Activated CD8-positive, alpha-beta memory T cell treated with anti-CD3 and anti-CD28 coated beads for 4 hours (primary cell): ENCODE measurements around the gene TNFRSF1A.

Experiments used
- DNase-seq, 2 donors: peaks; one replicate each; pipeline ENCODE4 v3.0.0-alpha.2; 2020; ENCODE audit warnings: low read depth in 2 of 2

Gene TNFRSF1A

DNA sequence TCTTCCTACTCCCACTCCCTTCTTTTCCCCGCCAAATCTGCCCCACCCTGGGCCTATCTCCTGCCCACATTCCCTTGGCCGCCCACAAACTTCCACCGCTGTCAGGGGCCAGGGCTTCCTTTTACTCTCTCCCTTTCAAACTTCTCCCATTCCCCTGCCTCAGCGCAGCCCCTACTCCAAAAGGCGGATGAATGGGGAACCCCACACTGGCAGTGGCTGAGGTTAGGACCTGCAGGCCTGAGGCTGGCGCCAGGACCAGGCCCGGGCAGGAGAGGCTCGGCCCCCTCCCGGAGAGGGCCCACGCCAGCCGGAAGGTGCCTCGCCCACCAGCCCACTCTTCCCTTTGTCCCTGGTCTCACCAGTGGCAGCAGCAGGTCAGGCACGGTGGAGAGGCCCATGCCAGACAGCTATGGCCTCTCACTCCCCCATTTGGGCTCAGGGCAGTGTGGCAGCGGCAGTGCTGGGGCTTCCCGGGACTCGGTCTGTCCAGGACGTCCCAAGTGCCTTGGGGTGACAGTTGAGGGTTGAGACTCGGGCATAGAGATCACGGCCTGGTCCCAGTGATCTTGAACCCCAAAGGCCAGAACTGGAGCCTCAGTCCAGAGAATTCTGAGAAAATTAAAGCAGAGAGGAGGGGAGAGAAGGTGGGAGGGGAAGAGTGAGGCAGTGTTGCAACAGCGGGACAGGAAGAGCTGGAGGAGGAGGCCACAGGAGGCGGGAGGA, at the start of gene TNFRSF1A:
Gene TNFRSF1A (minus strand): TSS at position 660 of the 723 bp plus-strand sequence. CDS start 262 bp downstream, at position 398.
- DNase-seq = no peak

DNA sequence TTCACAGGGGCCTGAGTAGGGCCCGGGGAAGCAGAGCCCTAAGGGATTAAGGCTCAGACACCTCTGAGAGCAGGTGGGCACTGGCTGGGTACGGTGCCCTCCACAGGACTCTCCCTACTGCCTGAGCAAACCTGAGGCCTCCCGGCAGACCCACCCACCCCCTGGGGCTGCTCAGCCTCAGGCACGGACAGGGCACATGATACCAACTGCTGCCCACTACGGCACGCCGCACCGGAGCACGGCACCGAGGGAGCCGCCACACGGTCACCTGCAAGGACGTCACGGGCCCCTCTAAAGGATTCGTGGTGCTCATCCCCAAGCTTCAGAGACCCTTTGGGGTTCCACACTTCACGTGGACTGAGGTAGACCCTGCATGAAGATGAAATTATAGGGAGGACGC, 49.1 kb upstream of the TNFRSF1A start:
- no peak for DNase-seq

DNA sequence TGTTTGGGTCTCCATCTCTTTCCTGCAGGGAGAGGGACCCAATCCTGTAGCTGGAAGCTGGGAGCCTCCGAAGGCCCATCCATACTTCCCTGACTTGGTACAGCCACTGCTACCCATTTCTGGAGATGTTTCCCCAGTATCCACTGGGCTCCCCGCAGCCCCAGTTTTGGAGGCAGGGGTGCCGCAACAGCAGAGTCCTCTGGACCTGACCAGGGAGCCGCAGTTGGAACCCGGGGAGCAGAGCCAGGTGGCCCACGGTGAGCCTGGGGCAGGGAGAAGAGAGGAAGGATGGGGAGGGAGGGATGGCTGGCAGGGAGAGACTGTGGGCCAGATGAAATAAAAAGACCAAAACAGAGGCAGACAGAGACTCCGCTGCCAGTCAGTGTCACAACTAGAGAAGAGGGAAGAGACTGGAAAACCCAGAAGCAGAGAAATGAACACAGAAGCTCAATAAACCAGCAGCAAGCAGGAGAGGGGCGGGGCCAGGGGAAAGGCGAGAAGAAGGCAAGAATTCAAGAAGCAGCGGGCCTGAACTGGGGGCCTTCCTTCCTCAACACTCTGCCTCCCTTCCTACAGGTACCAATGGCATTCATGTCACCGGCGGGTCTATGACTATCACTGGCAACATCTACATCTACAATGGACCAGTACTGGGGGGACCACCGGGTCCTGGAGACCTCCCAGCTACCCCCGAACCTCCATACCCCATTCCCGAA, 48.4 kb upstream of the TNFRSF1A start:
- DNase-seq = no peak

- DNase-seq = no peak
Measured at GRCh38 chr12:6387541-6387940, 45.7 kb upstream of the TNFRSF1A start.

GRCh38 chr12:6386491-6386890, 44.6 kb upstream of the TNFRSF1A start:
- DNase-seq = no peak

- DNase-seq = no peak
Measured at GRCh38 chr12:6386038-6386437, 44.2 kb upstream of the TNFRSF1A start.

DNA sequence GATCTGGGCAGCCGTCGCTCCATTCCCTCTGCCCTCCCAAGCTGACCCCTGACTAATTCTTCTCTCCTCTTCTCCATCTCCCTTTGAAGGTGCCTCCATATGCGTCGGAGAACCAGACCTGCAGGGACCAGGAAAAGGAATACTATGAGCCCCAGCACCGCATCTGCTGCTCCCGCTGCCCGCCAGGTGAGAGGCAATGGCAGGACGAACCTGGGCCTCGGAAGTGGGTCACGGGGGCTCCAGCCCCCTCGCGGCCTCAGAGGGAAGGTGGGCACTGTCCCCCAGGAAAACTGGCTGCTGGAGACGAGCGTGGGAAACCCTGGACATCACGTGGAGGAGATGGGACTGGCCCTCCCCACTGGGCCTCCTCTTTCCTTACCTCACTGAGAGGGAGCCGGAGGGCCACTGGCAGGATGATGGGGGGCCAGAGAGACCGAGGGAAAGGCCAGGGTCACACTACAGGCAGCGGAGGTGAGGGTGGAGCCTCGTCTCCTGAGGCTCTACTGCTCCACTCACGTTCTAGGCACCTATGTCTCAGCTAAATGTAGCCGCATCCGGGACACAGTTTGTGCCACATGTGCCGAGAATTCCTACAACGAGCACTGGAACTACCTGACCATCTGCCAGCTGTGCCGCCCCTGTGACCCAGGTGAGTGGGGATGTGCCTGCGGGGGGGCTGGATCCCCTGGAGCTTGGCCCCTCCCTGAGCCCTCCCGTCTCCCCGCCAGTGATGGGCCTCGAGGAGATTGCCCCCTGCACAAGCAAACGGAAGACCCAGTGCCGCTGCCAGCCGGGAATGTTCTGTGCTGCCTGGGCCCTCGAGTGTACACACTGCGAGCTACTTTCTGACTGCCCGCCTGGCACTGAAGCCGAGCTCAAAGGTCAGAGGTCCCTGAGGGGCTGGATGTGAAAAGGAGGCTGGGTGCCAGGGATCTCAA, 42.9 kb upstream of the TNFRSF1A start:
- DNase-seq = no peak

- DNase-seq = no peak
Measured at GRCh38 chr12:6383572-6384498, 42.0 kb upstream of the TNFRSF1A start, which contains the start of gene LTBR. Gene LTBR, plus strand, starts transcription at chr12:6384162. Its CDS starts 197 bp downstream, at chr12:6384359.

- no peak for DNase-seq
Measured at GRCh38 chr12:6382982-6383381, 41.1 kb upstream of the TNFRSF1A start.

DNA sequence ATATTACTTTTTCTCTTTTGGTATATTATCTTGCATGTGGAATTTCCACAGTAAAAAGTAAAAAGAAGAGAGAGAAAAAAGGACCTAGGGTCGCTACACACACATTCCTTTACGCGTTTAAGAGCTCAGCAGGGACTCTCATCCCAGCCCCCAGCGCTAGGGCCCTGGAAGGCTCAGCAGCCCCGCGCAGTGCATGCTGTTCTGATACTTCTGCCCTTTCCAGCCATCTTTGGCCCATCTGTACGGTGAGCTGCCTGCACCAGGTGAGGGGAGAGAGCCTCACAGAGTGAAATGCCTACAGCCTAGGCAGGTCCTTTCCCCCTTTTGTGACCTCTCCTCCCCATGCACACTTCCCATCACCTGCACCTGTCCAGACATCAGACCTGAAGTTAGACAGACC, 40.5 kb upstream of the TNFRSF1A start:
- no peak for DNase-seq

GRCh38 chr12:6380141-6381121, 38.6 kb upstream of the TNFRSF1A start:
- DNase-seq = no peak

- DNase-seq = no peak
Measured at GRCh38 chr12:6378709-6379472, 37.0 kb upstream of the TNFRSF1A start.

GRCh38 chr12:6377667-6377994, 35.8 kb upstream of the TNFRSF1A start:
- DNase-seq = no peak

GRCh38 chr12:6376870-6377666, 35.2 kb upstream of the TNFRSF1A start:
- DNase-seq = no peak

DNA sequence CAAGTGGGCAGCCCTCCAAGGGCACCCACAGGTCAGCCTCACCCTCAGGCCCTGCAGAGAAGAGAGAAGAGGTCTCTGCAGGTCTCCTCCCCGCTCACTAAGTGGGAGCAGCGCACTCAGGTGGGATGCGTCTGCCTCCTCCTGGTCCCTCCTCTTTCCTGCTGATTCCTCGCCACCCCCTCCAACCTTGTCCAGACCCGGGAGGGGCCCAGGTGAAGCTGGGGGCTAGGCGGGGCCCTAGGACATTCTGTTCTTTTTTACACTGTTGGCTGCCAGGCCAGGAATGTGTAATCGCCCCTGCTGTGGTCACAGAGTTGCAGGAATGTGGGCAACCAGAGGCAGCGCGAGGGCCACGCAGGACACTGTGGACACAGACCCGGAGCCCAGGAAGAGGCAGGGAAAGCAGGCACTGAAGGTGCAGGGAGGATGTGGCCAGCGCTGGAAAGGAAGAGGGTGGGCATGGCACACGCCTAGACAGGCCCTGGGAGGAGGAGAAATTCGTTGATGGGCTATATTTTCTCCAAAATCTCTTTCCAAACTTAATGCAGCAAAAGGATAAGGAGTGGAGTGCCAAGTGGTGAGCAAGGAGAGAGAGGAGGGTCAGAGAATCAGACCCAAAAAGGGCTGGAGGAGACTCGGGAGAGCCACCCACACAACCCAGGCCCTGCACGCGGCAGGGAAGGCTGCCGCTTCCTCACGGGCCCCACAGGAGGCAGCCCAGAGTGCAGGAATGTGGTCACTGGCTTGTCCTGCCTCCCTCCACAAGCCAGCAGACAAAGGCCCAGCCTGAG, 34.4 kb upstream of the TNFRSF1A start:
- DNase-seq = no peak

- no peak for DNase-seq
Measured at GRCh38 chr12:6375269-6376078, 33.6 kb upstream of the TNFRSF1A start, which contains the start of gene SCNN1A. Gene SCNN1A, minus strand, starts transcription at chr12:6375563. Its CDS starts 780 bp downstream, at chr12:6374783.

DNA sequence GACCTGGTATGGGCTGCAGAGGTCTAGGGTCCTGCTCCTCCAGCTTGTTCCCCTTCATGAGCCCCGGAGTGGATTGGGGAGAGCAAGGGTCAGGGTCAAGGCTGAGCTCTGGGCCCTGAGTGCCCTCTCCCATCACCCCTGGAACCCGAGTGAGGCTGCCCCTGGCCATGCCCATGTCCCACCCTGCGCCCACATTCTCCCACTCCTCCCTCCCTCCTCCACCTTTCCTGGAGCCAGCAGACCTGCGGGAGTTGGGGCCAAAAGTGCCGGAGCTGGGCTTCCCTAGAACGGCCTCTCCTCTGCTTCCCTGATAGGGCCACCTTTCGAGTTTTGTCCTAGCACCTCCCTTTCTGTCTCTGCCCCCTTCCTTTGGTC, 32.9 kb upstream of the TNFRSF1A start:
- no peak for DNase-seq
